Mesodermal cell (in vitro differentiated cells): Measurements from ENCODE around the gene TRAF4.
A peak's percentile ranks its signal among the peaks of the same experiment; 100 is the strongest.

Source experiments
- H3K27ac ChIP-seq: 2 replicates; pipeline ENCODE4 v1.7.0; 2013; ENCODE audit warnings: mild to moderate bottlenecking, low read depth, low read length, moderate library complexity; ENCODE audit not compliant: severe bottlenecking
- H3K36me3 ChIP-seq: 2 replicates; pipeline ENCODE4 v1.7.1; 2013; ENCODE audit warnings: mild to moderate bottlenecking, low read length, moderate library complexity; ENCODE audit not compliant: control insufficient read depth, insufficient read depth
- H3K4me1 ChIP-seq: one replicate; pipeline ENCODE4 v1.7.1; 2013; ENCODE audit warnings: mild to moderate bottlenecking, low read length; ENCODE audit not compliant: insufficient read depth, control insufficient read depth, poor library complexity, severe bottlenecking
- H3K4me3 ChIP-seq: 2 replicates; pipeline ENCODE4 v1.7.0; 2013; ENCODE audit warnings: low read length, control low read depth, mild to moderate bottlenecking; ENCODE audit not compliant: insufficient read depth, poor library complexity, severe bottlenecking; ENCODE audit errors: extremely low read depth
- H3K9me3 ChIP-seq: 2 replicates; pipeline ENCODE4 v1.7.1; 2013; ENCODE audit warnings: mild to moderate bottlenecking, low read length, moderate library complexity; ENCODE audit not compliant: control insufficient read depth
- WGBS, 2 experiments: methylation state at CpG; one replicate each; pipeline ENCODE4 v1.1.5; 2013; ENCODE audit warnings: missing lambda C conversion rate in 2 of 2; ENCODE audit not compliant: insufficient coverage in 2 of 2; 5-methylcytosine and 5-hydroxymethylcytosine counted together

The TRAF4 gene

GRCh38 chr17:28744972-28745785, 1.4 kb downstream of the TRAF4 start:
- 0 to 2% methylated on average over 17 to 20 of the region's 31 CpGs for WGBS, 2 experiments
- Histone ChIP-seq H3K4me1 (peaks cover 23% of the 10 kb centered on the region), H3K27ac (peak overlapping the region; percentile 100), H3K4me3 (peak overlapping the region; percentile 98), H3K36me3 (peaks cover 57% of the 10 kb centered on the region), H3K9me3 (no peaks in the 10 kb centered on the region)

GRCh38 chr17:28745786-28746411, 2.1 kb downstream of the TRAF4 start:
- H3K36me3 ChIP-seq, result peaks cover 58% of the 10 kb centered on the region
- H3K4me3 ChIP-seq, result peak overlapping the region; percentile 98
- H3K27ac ChIP-seq, result peak overlapping the region; percentile 100
- WGBS, 2 experiments, result 64 to 65% methylated on average over 3 to 4 of the region's 4 CpGs
- H3K4me1 ChIP-seq, result peaks cover 23% of the 10 kb centered on the region
- no peaks in the 10 kb centered on the region for H3K9me3 ChIP-seq

GRCh38 chr17:28746611-28747050, 2.8 kb downstream of the TRAF4 start:
- Histone ChIP-seq H3K4me1 (peaks cover 23% of the 10 kb centered on the region), H3K4me3 (peak overlapping the region; percentile 98), H3K36me3 (peaks cover 66% of the 10 kb centered on the region), H3K27ac (peak overlapping the region; percentile 100), H3K9me3 (no peaks in the 10 kb centered on the region)
- WGBS, 2 experiments, result 74 to 80% methylated on average over 1 to 2 of the region's 5 CpGs

- Histone ChIP-seq H3K36me3 (peaks cover 71% of the 10 kb centered on the region), H3K9me3 (no peaks in the 10 kb centered on the region), H3K4me1 (peaks cover 20% of the 10 kb centered on the region), H3K27ac (peak overlapping the region; percentile 100), H3K4me3 (no peak overlapping the region)
- WGBS, 2 experiments, result 90 to 96% methylated on average over 6 to 7 of the region's 7 CpGs
Measured at GRCh38 chr17:28747051-28747691, 3.4 kb downstream of the TRAF4 start.

GRCh38 chr17:28747801-28748750, 4.3 kb downstream of the TRAF4 start:
- no peaks in the 10 kb centered on the region for H3K9me3 ChIP-seq
- 90 to 94% methylated on average over 14 to 17 of the region's 18 CpGs for WGBS, 2 experiments
- peaks cover 19% of the 10 kb centered on the region for H3K4me1 ChIP-seq
- no peak overlapping the region for H3K4me3 ChIP-seq
- peaks cover 76% of the 10 kb centered on the region for H3K36me3 ChIP-seq
- no peak overlapping the region for H3K27ac ChIP-seq

GRCh38 chr17:28748852-28749515, 5.2 kb downstream of the TRAF4 start:
- WGBS, 2 experiments, result 95 to 96% methylated on average over 17 to 18 of the region's 18 CpGs
- Histone ChIP-seq H3K27ac (no peak overlapping the region), H3K36me3 (peaks cover 79% of the 10 kb centered on the region), H3K4me1 (peaks cover 19% of the 10 kb centered on the region), H3K9me3 (no peaks in the 10 kb centered on the region), H3K4me3 (no peak overlapping the region)

GRCh38 chr17:28749516-28750177, 5.8 kb downstream of the TRAF4 start:
- Histone ChIP-seq H3K9me3 (no peaks in the 10 kb centered on the region), H3K4me3 (no peak overlapping the region), H3K4me1 (peaks cover 19% of the 10 kb centered on the region), H3K27ac (no peak overlapping the region), H3K36me3 (peaks cover 83% of the 10 kb centered on the region)
- 69 to 73% methylated on average over 7 to 9 of the region's 11 CpGs for WGBS, 2 experiments

GRCh38 chr17:28750178-28751047, 6.6 kb downstream of the TRAF4 start:
- Histone ChIP-seq H3K4me1 (peaks cover 23% of the 10 kb centered on the region), H3K27ac (no peak overlapping the region), H3K36me3 (peaks cover 78% of the 10 kb centered on the region), H3K9me3 (no peaks in the 10 kb centered on the region), H3K4me3 (no peak overlapping the region)
- WGBS, 2 experiments, result 55 to 62% methylated on average over 18 to 19 of the region's 20 CpGs
